ENCODE results near the gene MTUS2.

The MTUS2 gene

GRCh38 chr13:29038700-29039099 is 218.6 kb downstream of the MTUS2 start:
- no peak for DNase-seq
- H3K9ac ChIP-seq (ENCODE audit: low read length), result no peak overlapping the region
- TF ChIP-seq, protein P1, sequence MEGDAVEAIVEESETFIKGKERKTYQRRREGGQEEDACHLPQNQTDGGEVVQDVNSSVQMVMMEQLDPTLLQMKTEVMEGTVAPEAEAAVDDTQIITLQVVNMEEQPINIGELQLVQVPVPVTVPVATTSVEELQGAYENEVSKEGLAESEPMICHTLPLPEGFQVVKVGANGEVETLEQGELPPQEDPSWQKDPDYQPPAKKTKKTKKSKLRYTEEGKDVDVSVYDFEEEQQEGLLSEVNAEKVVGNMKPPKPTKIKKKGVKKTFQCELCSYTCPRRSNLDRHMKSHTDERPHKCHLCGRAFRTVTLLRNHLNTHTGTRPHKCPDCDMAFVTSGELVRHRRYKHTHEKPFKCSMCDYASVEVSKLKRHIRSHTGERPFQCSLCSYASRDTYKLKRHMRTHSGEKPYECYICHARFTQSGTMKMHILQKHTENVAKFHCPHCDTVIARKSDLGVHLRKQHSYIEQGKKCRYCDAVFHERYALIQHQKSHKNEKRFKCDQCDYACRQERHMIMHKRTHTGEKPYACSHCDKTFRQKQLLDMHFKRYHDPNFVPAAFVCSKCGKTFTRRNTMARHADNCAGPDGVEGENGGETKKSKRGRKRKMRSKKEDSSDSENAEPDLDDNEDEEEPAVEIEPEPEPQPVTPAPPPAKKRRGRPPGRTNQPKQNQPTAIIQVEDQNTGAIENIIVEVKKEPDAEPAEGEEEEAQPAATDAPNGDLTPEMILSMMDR (IDR thresholded peaks at IDR 0.05; ENCODE audit: low read length), result no peak
- no peak for TF ChIP-seq EZH2 (optimal IDR thresholded peaks at IDR 0.05; ENCODE audit: low read depth, low read length)
- TF ChIP-seq EZH2phosphoT487 (IDR thresholded peaks at IDR 0.05; ENCODE audit: low read length), result no peak
- no peak overlapping the region for H3K4me3 ChIP-seq (ENCODE audit: low read length)
- H3K9me2 ChIP-seq (replicated peaks; ENCODE audit: insufficient read depth, low read length), result no peaks in the 10 kb centered on the region
- no peaks in the 10 kb centered on the region for H3K4me1 ChIP-seq (ENCODE audit: low read length)
- no peak overlapping the region for H3K27ac ChIP-seq (ENCODE audit: low read length)
- H2AFZ ChIP-seq (ENCODE audit: low read length), result no peak overlapping the region
- H3K9me3 ChIP-seq (replicated peaks; ENCODE audit: insufficient read depth, low read length), result no peaks in the 10 kb centered on the region
- H3K4me2 ChIP-seq (ENCODE audit: low read depth, low read length), result no peak overlapping the region
- H3F3A ChIP-seq (ENCODE audit: insufficient read depth, low read length), result no peaks in the 10 kb centered on the region
- no peaks in the 10 kb centered on the region for H3K27me3 ChIP-seq (replicated peaks; ENCODE audit: insufficient read depth, low read length)
- no peaks in the 10 kb centered on the region for H3K79me2 ChIP-seq (ENCODE audit: low read length)
- H4K20me1 ChIP-seq (ENCODE audit: insufficient read depth, low read length), result no peaks in the 10 kb centered on the region
- no peaks in the 10 kb centered on the region for H3K36me3 ChIP-seq (replicated peaks; ENCODE audit: insufficient read depth, low read length)

GRCh38 chr13:29039212-29039611 is 219.1 kb downstream of the MTUS2 start:
- no peaks in the 10 kb centered on the region for H3K79me2 ChIP-seq (ENCODE audit: low read length)
- no peak overlapping the region for H2AFZ ChIP-seq (ENCODE audit: low read length)
- H3K9me3 ChIP-seq (replicated peaks; ENCODE audit: insufficient read depth, low read length), result no peaks in the 10 kb centered on the region
- H4K20me1 ChIP-seq (ENCODE audit: insufficient read depth, low read length), result no peaks in the 10 kb centered on the region
- H3K9me2 ChIP-seq (replicated peaks; ENCODE audit: insufficient read depth, low read length), result no peaks in the 10 kb centered on the region
- DNase-seq, result no peak
- H3K4me3 ChIP-seq (ENCODE audit: low read length), result no peak overlapping the region
- no peaks in the 10 kb centered on the region for H3K4me1 ChIP-seq (ENCODE audit: low read length)
- TF ChIP-seq, protein P1 (IDR thresholded peaks at IDR 0.05; ENCODE audit: low read length), result no peak
- no peak for TF ChIP-seq EZH2phosphoT487 (IDR thresholded peaks at IDR 0.05; ENCODE audit: low read length)
- TF ChIP-seq EZH2 (optimal IDR thresholded peaks at IDR 0.05; ENCODE audit: low read depth, low read length), result no peak
- no peaks in the 10 kb centered on the region for H3K27me3 ChIP-seq (replicated peaks; ENCODE audit: insufficient read depth, low read length)
- no peaks in the 10 kb centered on the region for H3K36me3 ChIP-seq (replicated peaks; ENCODE audit: insufficient read depth, low read length)
- H3F3A ChIP-seq (ENCODE audit: insufficient read depth, low read length), result no peaks in the 10 kb centered on the region
- no peak overlapping the region for H3K9ac ChIP-seq (ENCODE audit: low read length)
- H3K4me2 ChIP-seq (ENCODE audit: low read depth, low read length), result no peak overlapping the region
- H3K27ac ChIP-seq (ENCODE audit: low read length), result no peak overlapping the region

GRCh38 chr13:29046588-29046987 is 226.4 kb downstream of the MTUS2 start:
- H3K4me1 ChIP-seq (ENCODE audit: low read length), result no peaks in the 10 kb centered on the region
- DNase-seq, result no peak
- no peaks in the 10 kb centered on the region for H3K79me2 ChIP-seq (ENCODE audit: low read length)
- no peak overlapping the region for H3K27ac ChIP-seq (ENCODE audit: low read length)
- no peak overlapping the region for H2AFZ ChIP-seq (ENCODE audit: low read length)
- no peaks in the 10 kb centered on the region for H3K36me3 ChIP-seq (replicated peaks; ENCODE audit: insufficient read depth, low read length)
- TF ChIP-seq, protein P1 (IDR thresholded peaks at IDR 0.05; ENCODE audit: low read length), result no peak
- TF ChIP-seq EZH2phosphoT487 (IDR thresholded peaks at IDR 0.05; ENCODE audit: low read length) (no peak), EZH2 (optimal IDR thresholded peaks at IDR 0.05; ENCODE audit: low read depth, low read length) (no peak)
- no peaks in the 10 kb centered on the region for H3F3A ChIP-seq (ENCODE audit: insufficient read depth, low read length)
- no peaks in the 10 kb centered on the region for H4K20me1 ChIP-seq (ENCODE audit: insufficient read depth, low read length)
- no peaks in the 10 kb centered on the region for H3K9me2 ChIP-seq (replicated peaks; ENCODE audit: insufficient read depth, low read length)
- no peak overlapping the region for H3K4me2 ChIP-seq (ENCODE audit: low read depth, low read length)
- H3K4me3 ChIP-seq (ENCODE audit: low read length), result no peak overlapping the region
- no peaks in the 10 kb centered on the region for H3K9me3 ChIP-seq (replicated peaks; ENCODE audit: insufficient read depth, low read length)
- no peak overlapping the region for H3K9ac ChIP-seq (ENCODE audit: low read length)
- no peaks in the 10 kb centered on the region for H3K27me3 ChIP-seq (replicated peaks; ENCODE audit: insufficient read depth, low read length)

All from MM.1S (cell line).